Prostate gland (tissue), 2 donors: ENCODE data around the gene TADA2A. TPM values are rescaled to one million over a fixed set of nuclear protein-coding genes. Genes with fewer than 3 reads are reported as not detected.
A peak's percentile ranks its signal among the peaks of the same experiment; 100 is the strongest.

Experiments used
- DNase-seq: peaks from one replicate; pipeline ENCODE4 v3.0.0-alpha.2; 2019; ENCODE audit warnings: low spot score
- H3K27ac ChIP-seq, 2 donors: fragments of 200-600 bp; sonication (generic); 2 replicates each; pipeline ENCODE4 v1.5.1; 2017 to 2019
- H3K27me3 ChIP-seq: fragments of 200-600 bp; sonication (generic); replicated peaks from 2 replicates; pipeline ENCODE4 v1.5.1; 2019; ENCODE audit not compliant: insufficient read depth
- H3K36me3 ChIP-seq, 2 donors: fragments of 200-600 bp; sonication (generic); 1 replicate in 1 of 2; 2 replicates in 1 of 2; pipeline versions ENCODE4 v1.5.1 to v1.8.1; 2017 to 2019
- H3K4me1 ChIP-seq: fragments of 200-600 bp; sonication (generic); replicated peaks from 2 replicates; pipeline ENCODE4 v1.5.1; 2019
- H3K4me3 ChIP-seq, 2 donors: fragments of 200-600 bp; sonication (generic); 2 replicates each; pipeline ENCODE4 v1.5.1; 2017 to 2019
- H3K9me3 ChIP-seq: fragments of 200-600 bp; sonication (generic); 2 replicates; pipeline ENCODE4 v1.5.1; 2017
- POLR2A ChIP-seq: fragments of 450-650 bp; IDR thresholded peaks from one replicate; pipeline ENCODE4 v1.6.1; 2016; ENCODE audit warnings: antibody characterized with exemption, mild to moderate bottlenecking
- POLR2AphosphoS5 ChIP-seq: sonication (generic); formaldehyde crosslinking; IDR thresholded peaks from one replicate; pipeline ENCODE4 v1.6.1; 2017; ENCODE audit warnings: antibody characterized with exemption
- WGBS: methylation state at CpG from one replicate; pipeline ENCODE4 v1.1.5; 2018; 5-methylcytosine and 5-hydroxymethylcytosine counted together
- intact Hi-C: fragments of 100-400 bp; cut with DNase I; formaldehyde crosslinking; loops from one replicate; pipeline ENCODE4 v1.14.2; 2022
- total RNA-seq, 2 donors: library from RNA; depleted of rRNA; stranded (reverse); fragments of >200 nt; gene quantifications; one replicate each; pipeline ENCODE4 v1.1.0, GENCODE V29; 2016
- TF ChIP-seq, protein P1 (sequence below), 4 experiments: fragments of 200-600 bp in 2 of 4; fragments of 450-650 bp in 2 of 4; sonication (generic) in 2 of 4; IDR thresholded peaks; 1 replicate in 3 of 4; 2 replicates in 1 of 4; pipeline ENCODE4 v1.5.1; 2016 to 2019; ENCODE audit warnings: antibody characterized with exemption in 4 of 4, mild to moderate bottlenecking in 2 of 4, moderate library complexity in 2 of 4

The TADA2A gene
- total RNA-seq, 2 donors from 2014 or later: 13.0 to 29.7 TPM

DNA sequence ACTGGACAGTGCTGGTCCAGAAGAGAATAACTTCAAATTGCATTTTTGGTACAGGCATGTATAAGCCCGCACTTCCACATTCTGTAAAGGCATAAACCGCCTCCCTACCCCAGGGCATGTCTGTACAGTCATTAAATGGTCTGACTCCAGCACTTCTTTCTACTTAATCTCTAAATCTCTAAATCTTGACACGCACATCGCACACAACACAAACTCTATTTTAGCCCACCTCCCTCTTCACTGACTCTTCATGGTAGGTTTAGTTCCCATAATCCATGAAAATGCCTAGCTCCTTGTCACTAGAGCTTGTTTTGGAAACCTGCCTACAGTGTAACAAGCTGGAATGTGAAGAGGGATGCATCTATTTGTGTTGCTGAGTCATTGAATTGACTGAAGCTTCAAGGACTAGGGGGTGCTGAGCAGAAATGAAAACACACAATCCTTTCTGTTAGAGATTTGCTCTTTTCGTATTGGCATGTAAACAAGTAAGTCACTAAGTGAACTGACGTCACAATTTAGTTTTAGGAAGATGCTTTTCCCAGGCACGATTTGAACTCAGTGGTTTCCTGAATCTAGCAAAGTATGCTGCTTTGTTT is 81.4 kb downstream of the TADA2A start:
- peak overlapping the region; percentile 83 to 90 for H3K27ac ChIP-seq
- no peak for TF ChIP-seq POLR2A
- TF ChIP-seq POLR2AphosphoS5: peak; percentile 72
- intact Hi-C loops: no loop called here
- H3K36me3 ChIP-seq: no peaks in the 10 kb centered on the region
- H3K27me3 ChIP-seq: no peaks in the 10 kb centered on the region
- DNase-seq: peak; percentile 44
- 7% methylated on average over 7 of the region's 7 CpGs for WGBS
- peaks cover 6% of the 10 kb centered on the region for H3K4me1 ChIP-seq
- no peaks in the 10 kb centered on the region for H3K9me3 ChIP-seq
- H3K4me3 ChIP-seq: peak overlapping the region in 1 of 2 donors; percentile 81

DNA sequence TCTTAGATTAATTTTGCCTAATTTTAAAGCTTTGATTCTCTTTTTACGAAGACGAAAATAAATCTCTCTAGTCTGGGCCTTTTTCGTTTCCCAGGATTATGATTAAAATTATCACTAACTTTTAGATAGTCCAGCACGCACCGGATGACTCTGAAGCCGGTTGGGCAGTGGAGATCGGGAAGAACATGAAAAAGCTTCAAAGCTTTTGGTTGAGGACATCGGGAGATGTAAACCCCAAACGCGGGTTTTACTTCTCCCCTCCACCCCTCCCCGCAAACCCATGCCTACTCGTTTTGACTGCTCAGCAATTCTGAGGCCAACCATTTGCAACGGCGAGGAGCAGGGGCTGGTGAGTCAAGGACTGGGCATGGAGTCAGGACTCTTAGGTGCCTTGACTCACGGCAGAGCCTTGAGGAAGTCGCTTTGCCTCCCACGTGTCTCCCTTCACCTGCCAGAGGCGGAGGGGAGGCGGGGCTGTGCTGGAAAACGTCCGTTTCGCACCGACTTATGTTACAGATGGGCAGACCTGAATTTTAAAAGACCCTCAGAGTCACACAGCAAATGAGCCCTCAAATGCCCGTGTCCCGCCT is 82.0 kb downstream of the TADA2A start:
- Histone ChIP-seq H3K4me1 (peaks cover 6% of the 10 kb centered on the region), H3K9me3 (no peaks in the 10 kb centered on the region), H3K27ac (peak overlapping the region; percentile 83 to 90), H3K36me3 (no peaks in the 10 kb centered on the region), H3K27me3 (no peaks in the 10 kb centered on the region), H3K4me3 (peak overlapping the region; percentile 81 to 85)
- peak; percentile 91 for DNase-seq
- under 1% methylated on average over 25 of the region's 25 CpGs for WGBS
- intact Hi-C loops: no loop called here
- peak; percentile 33 for TF ChIP-seq POLR2A
- peak; percentile 82 for TF ChIP-seq POLR2AphosphoS5
- TF ChIP-seq, protein P1, sequence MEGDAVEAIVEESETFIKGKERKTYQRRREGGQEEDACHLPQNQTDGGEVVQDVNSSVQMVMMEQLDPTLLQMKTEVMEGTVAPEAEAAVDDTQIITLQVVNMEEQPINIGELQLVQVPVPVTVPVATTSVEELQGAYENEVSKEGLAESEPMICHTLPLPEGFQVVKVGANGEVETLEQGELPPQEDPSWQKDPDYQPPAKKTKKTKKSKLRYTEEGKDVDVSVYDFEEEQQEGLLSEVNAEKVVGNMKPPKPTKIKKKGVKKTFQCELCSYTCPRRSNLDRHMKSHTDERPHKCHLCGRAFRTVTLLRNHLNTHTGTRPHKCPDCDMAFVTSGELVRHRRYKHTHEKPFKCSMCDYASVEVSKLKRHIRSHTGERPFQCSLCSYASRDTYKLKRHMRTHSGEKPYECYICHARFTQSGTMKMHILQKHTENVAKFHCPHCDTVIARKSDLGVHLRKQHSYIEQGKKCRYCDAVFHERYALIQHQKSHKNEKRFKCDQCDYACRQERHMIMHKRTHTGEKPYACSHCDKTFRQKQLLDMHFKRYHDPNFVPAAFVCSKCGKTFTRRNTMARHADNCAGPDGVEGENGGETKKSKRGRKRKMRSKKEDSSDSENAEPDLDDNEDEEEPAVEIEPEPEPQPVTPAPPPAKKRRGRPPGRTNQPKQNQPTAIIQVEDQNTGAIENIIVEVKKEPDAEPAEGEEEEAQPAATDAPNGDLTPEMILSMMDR (IDR thresholded peaks at IDR 0.05): no peak

DNA sequence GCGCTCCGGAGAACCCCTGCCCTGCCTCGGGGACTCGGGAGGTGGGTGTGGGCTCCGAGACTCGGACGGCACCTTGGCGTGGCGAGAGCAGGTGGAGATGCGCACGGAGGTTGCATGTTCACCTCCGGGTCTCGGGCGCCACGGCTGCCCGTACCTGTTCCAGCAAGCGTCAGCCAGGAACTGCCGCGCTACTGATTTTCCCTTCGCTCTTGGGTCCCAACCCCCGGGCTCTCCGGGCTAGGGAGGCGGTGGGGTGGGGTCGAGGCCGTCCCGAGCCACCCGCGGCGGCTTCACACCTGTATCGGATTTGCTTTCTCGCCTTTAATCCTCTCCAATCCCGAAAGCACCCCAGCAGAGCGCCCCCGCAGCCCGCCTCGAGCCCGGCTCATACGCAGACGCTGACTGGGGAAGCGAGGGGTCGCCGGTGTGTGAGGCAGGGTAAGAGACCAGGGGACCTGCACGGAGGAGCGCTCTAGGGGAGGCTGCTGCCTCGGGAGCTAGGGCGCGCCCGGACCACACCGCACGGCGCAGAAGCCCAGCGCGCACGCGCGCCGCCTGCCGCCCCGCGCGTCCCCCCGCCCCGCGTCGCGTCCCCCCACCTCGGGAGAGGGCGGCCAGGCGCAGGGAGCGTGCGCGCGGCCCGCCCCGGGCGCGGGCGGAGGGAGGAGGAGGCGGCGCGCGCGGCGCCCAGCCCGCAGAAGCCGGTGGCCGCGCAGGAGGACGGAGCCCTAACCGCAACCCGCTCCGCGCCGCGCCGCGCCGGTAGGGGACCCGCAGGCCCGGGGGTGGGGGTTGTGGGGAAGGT is 82.7 kb downstream of the TADA2A start, which contains the start of gene DUSP14:
Gene DUSP14 (plus strand): TSS at position 695 of the 805 bp plus-strand sequence. CDS start 22,382 bp downstream, outside the sequence.
- peaks cover 6% of the 10 kb centered on the region for H3K4me1 ChIP-seq
- H3K9me3 ChIP-seq: no peaks in the 10 kb centered on the region
- peak within 1 kb of the TSS; percentile 83 to 90 for H3K27ac ChIP-seq
- no peaks in the 10 kb centered on the region for H3K36me3 ChIP-seq
- under 1% methylated on average over 43 of the region's 100 CpGs for WGBS
- intact Hi-C loops: loop anchor here (2.0 kb wide), 1 partner anchor 83 kb away; the partner anchor contains the start of genes ACACA and TADA2A
- peak; percentile 80 for DNase-seq
- TF ChIP-seq POLR2AphosphoS5 (no peak), POLR2A (peak; percentile 65)
- TF ChIP-seq, protein P1 (IDR thresholded peaks at IDR 0.05): no peak
- H3K4me3 ChIP-seq: peak within 1 kb of the TSS; percentile 81 to 85
- no peaks in the 10 kb centered on the region for H3K27me3 ChIP-seq

DNA sequence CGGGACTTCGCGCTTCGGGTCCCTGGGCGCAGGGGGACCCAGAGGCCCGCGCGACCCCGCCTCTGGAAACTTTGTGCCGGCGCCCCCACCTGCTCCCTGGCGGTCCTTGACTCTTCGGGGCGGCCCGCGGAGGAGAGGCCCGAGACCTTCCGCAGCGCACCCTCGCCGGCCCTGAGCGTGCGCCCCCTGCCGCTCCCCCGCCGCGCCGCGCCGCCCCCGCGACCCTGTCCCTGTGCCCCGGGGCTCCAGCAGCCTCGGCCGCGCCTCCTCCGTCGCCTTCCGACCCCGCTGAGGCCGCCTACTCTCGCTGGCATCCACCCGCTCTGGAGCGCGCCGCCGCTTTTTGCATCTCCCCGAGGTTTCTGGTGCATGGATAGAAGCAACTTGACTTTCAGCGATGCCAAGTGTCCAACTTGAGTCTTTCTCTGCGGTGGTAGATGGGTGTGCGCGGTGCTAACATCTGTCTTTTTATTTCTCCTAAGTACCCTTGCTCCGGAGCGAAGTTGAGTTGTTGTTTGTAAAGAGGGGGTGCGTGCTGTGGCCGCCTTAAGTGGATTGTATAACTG is 83.4 kb downstream of the TADA2A start:
- peak; percentile 45 for DNase-seq
- H3K9me3 ChIP-seq: no peaks in the 10 kb centered on the region
- WGBS: under 1% methylated on average over 42 of the region's 56 CpGs
- no peaks in the 10 kb centered on the region for H3K36me3 ChIP-seq
- intact Hi-C loops: loop anchor here (2.0 kb wide), 1 partner anchor 83 kb away; the partner anchor contains the start of genes ACACA and TADA2A
- H3K4me1 ChIP-seq: peaks cover 6% of the 10 kb centered on the region
- peak overlapping the region; percentile 81 to 85 for H3K4me3 ChIP-seq
- no peaks in the 10 kb centered on the region for H3K27me3 ChIP-seq
- TF ChIP-seq, protein P1 (IDR thresholded peaks at IDR 0.05): peak in 2 of 4 experiments; percentile 19 to 23
- TF ChIP-seq POLR2AphosphoS5 (peak; percentile 16), POLR2A (no peak)
- peak overlapping the region; percentile 81 to 83 for H3K27ac ChIP-seq
